Osteocyte (in vitro differentiated cells): ENCODE data around the gene PTPRN2. TPM values are rescaled to one million over a fixed set of nuclear protein-coding genes. Genes with fewer than 3 reads are reported as not detected.

Experiments
- DNase-seq: peaks from one replicate; pipeline ENCODE4 v3.0.0; 2021; ENCODE audit warnings: mixed read lengths; ENCODE audit not compliant: unreplicated experiment; ENCODE audit errors: extremely low spot score
- H3K27ac Mint-ChIP-seq: one replicate; pipeline ENCODE4 v1.8.0; 2021; ENCODE audit warnings: mild to moderate bottlenecking, mixed read lengths; ENCODE audit not compliant: unreplicated experiment
- H3K27me3 Mint-ChIP-seq: one replicate; pipeline ENCODE4 v1.8.0; 2021; ENCODE audit warnings: mixed read lengths; ENCODE audit not compliant: unreplicated experiment
- H3K36me3 Mint-ChIP-seq: one replicate; pipeline ENCODE4 v1.8.0; 2021; ENCODE audit warnings: mixed read lengths; ENCODE audit not compliant: unreplicated experiment
- H3K4me1 Mint-ChIP-seq: one replicate; pipeline ENCODE4 v1.8.0; 2021; ENCODE audit warnings: mixed read lengths; ENCODE audit not compliant: unreplicated experiment
- H3K4me3 Mint-ChIP-seq: one replicate; pipeline ENCODE4 v1.8.0; 2021; ENCODE audit warnings: mild to moderate bottlenecking, moderate library complexity, mixed read lengths; ENCODE audit not compliant: unreplicated experiment
- H3K9me3 Mint-ChIP-seq: one replicate; pipeline ENCODE4 v1.8.0; 2021; ENCODE audit warnings: mixed read lengths; ENCODE audit not compliant: unreplicated experiment
- CTCF ChIP-seq: fragments of 200-600 bp; sonication (generic); IDR thresholded peaks from 2 replicates; pipeline ENCODE4 v1.5.0; 2021; ENCODE audit warnings: antibody characterized with exemption, mild to moderate bottlenecking, moderate library complexity
- total RNA-seq: library from RNA; stranded (reverse); gene quantifications from 2 replicates; pipeline ENCODE4 v1.2.1, GENCODE V29; 2021

PTPRN2 gene
- total RNA-seq, 1 donor from 2014 or later: 0.59 TPM

- no peaks in the 10 kb centered on the region for H3K27me3 Mint-ChIP-seq
- no peak for DNase-seq
These were observed 722.1 kb downstream of the PTPRN2 start for GRCh38 chr7:157865351-157866165.

GRCh38 chr7:157864911-157865310 is 722.7 kb downstream of the PTPRN2 start:
- DNase-seq: no peak

More at GRCh38 chr7:157865351-157866165, 722.1 kb downstream of the PTPRN2 start:
- no peak overlapping the region for H3K4me3 Mint-ChIP-seq
- H3K9me3 Mint-ChIP-seq: peaks cover 18% of the 10 kb centered on the region
- no peak for TF ChIP-seq CTCF
- H3K36me3 Mint-ChIP-seq: no peaks in the 10 kb centered on the region
- no peaks in the 10 kb centered on the region for H3K4me1 Mint-ChIP-seq
- no peak overlapping the region for H3K27ac Mint-ChIP-seq

GRCh38 chr7:157863906-157864810 is 723.5 kb downstream of the PTPRN2 start:
- Mint-ChIP-seq H3K27ac (no peak overlapping the region), H3K4me1 (no peaks in the 10 kb centered on the region), H3K36me3 (no peaks in the 10 kb centered on the region), H3K4me3 (no peak overlapping the region), H3K27me3 (no peaks in the 10 kb centered on the region), H3K9me3 (peaks cover 11% of the 10 kb centered on the region)
- TF ChIP-seq CTCF: no peak
- no peak for DNase-seq

More at GRCh38 chr7:157864911-157865310, 722.7 kb downstream of the PTPRN2 start:
- Mint-ChIP-seq H3K36me3 (no peaks in the 10 kb centered on the region), H3K4me1 (no peaks in the 10 kb centered on the region), H3K9me3 (peaks cover 12% of the 10 kb centered on the region), H3K4me3 (no peak overlapping the region), H3K27ac (no peak overlapping the region), H3K27me3 (no peaks in the 10 kb centered on the region)
- TF ChIP-seq CTCF: no peak

GRCh38 chr7:157863176-157863575 is 724.4 kb downstream of the PTPRN2 start:
- Mint-ChIP-seq H3K4me1 (no peaks in the 10 kb centered on the region), H3K4me3 (no peak overlapping the region), H3K9me3 (peaks cover 4% of the 10 kb centered on the region), H3K27ac (no peak overlapping the region), H3K27me3 (no peaks in the 10 kb centered on the region), H3K36me3 (no peaks in the 10 kb centered on the region)
- TF ChIP-seq CTCF: no peak
- no peak for DNase-seq

GRCh38 chr7:157862731-157863130 is 724.9 kb downstream of the PTPRN2 start:
- no peaks in the 10 kb centered on the region for H3K4me1 Mint-ChIP-seq
- H3K27me3 Mint-ChIP-seq: no peaks in the 10 kb centered on the region
- H3K27ac Mint-ChIP-seq: no peak overlapping the region
- no peak for TF ChIP-seq CTCF
- DNase-seq: no peak
- no peak overlapping the region for H3K4me3 Mint-ChIP-seq
- peaks cover 4% of the 10 kb centered on the region for H3K9me3 Mint-ChIP-seq
- H3K36me3 Mint-ChIP-seq: no peaks in the 10 kb centered on the region
